Chondrocyte (in vitro differentiated cells): ENCODE data around the gene KNG1. TPM values are rescaled to one million over a fixed set of nuclear protein-coding genes. Genes with fewer than 3 reads are reported as not detected.

Experiments used
- DNase-seq: peaks from one replicate; pipeline ENCODE4 v3.0.0; 2021; ENCODE audit warnings: mixed read lengths, low spot score
- H3K27ac Mint-ChIP-seq: one replicate; pipeline ENCODE4 v1.8.0; 2021; ENCODE audit warnings: mild to moderate bottlenecking, moderate library complexity, mixed read lengths; ENCODE audit not compliant: unreplicated experiment
- H3K27me3 Mint-ChIP-seq: 2 replicates; pipeline ENCODE4 v1.8.0; 2021; ENCODE audit warnings: low read depth, mixed read lengths
- H3K36me3 Mint-ChIP-seq: 2 replicates; pipeline ENCODE4 v1.8.0; 2021; ENCODE audit warnings: low read depth, mixed read lengths
- H3K4me1 Mint-ChIP-seq: 2 replicates; pipeline ENCODE4 v1.8.0; 2021; ENCODE audit warnings: low read depth, mild to moderate bottlenecking, mixed read lengths
- H3K4me3 Mint-ChIP-seq: one replicate; pipeline ENCODE4 v1.8.0; 2021; ENCODE audit warnings: mild to moderate bottlenecking, moderate library complexity, mixed read lengths; ENCODE audit not compliant: unreplicated experiment
- H3K9me3 Mint-ChIP-seq: 2 replicates; pipeline ENCODE4 v1.8.0; 2021; ENCODE audit warnings: low read depth, mixed read lengths
- CTCF ChIP-seq: fragments of 200-600 bp; sonication (generic); IDR thresholded peaks from 2 replicates; pipeline ENCODE4 v1.5.0; 2021; ENCODE audit warnings: antibody characterized with exemption, mild to moderate bottlenecking, moderate library complexity
- total RNA-seq: library from RNA; stranded (reverse); gene quantifications from 3 replicates; pipeline ENCODE4 v1.2.1, GENCODE V29; 2021

KNG1 gene
- total RNA-seq, 1 donor from 2014 or later = not detected

- Mint-ChIP-seq H3K4me1 (peaks cover 11% of the 10 kb centered on the region), H3K27me3 (no peaks in the 10 kb centered on the region), H3K27ac (no peak overlapping the region), H3K36me3 (peaks cover 7% of the 10 kb centered on the region), H3K9me3 (no peaks in the 10 kb centered on the region), H3K4me3 (no peak overlapping the region)
- no peak for TF ChIP-seq CTCF
- no peak for DNase-seq
Observed at GRCh38 chr3:186779204-186779603, 62.0 kb downstream of the KNG1 start.

GRCh38 chr3:186782542-186783057, 65.4 kb downstream of the KNG1 start:
- no peak for TF ChIP-seq CTCF
- DNase-seq = no peak
- Mint-ChIP-seq H3K36me3 (peaks cover 37% of the 10 kb centered on the region), H3K4me3 (peak overlapping the region; percentile 98), H3K27ac (peak overlapping the region; percentile 97), H3K9me3 (no peaks in the 10 kb centered on the region), H3K4me1 (peaks cover 45% of the 10 kb centered on the region), H3K27me3 (no peaks in the 10 kb centered on the region)

GRCh38 chr3:186783058-186783730, 66.0 kb downstream of the KNG1 start, which contains the start of gene EIF4A2:
TSS of gene EIF4A2 (plus strand) at chr3:186783577. CDS start at chr3:186783611, 34 bp downstream.
- no peaks in the 10 kb centered on the region for H3K9me3 Mint-ChIP-seq
- H3K4me1 Mint-ChIP-seq = peaks cover 51% of the 10 kb centered on the region
- peak within 1 kb of the TSS; percentile 98 for H3K4me3 Mint-ChIP-seq

GRCh38 chr3:186783731-186784515, 66.8 kb downstream of the KNG1 start:
- no peak for DNase-seq
- Mint-ChIP-seq H3K9me3 (no peaks in the 10 kb centered on the region), H3K36me3 (peaks cover 51% of the 10 kb centered on the region), H3K27me3 (no peaks in the 10 kb centered on the region), H3K4me1 (peaks cover 58% of the 10 kb centered on the region), H3K27ac (peak overlapping the region; percentile 97), H3K4me3 (peak overlapping the region; percentile 98)
- TF ChIP-seq CTCF = no peak

More at GRCh38 chr3:186783058-186783730, 66.0 kb downstream of the KNG1 start, which contains the start of gene EIF4A2:
- H3K27me3 Mint-ChIP-seq = no peaks in the 10 kb centered on the region
- peak within 1 kb of the TSS; percentile 97 for H3K27ac Mint-ChIP-seq
- TF ChIP-seq CTCF = no peak
- H3K36me3 Mint-ChIP-seq = peaks cover 43% of the 10 kb centered on the region
- DNase-seq = peak; percentile 95

GRCh38 chr3:186784820-186785494, 67.8 kb downstream of the KNG1 start:
- peak overlapping the region; percentile 98 for H3K4me3 Mint-ChIP-seq
- H3K36me3 Mint-ChIP-seq = peaks cover 56% of the 10 kb centered on the region
- H3K9me3 Mint-ChIP-seq = no peaks in the 10 kb centered on the region
- H3K27me3 Mint-ChIP-seq = no peaks in the 10 kb centered on the region
- no peak for TF ChIP-seq CTCF
- no peak for DNase-seq
- H3K4me1 Mint-ChIP-seq = peaks cover 64% of the 10 kb centered on the region
- peak overlapping the region; percentile 97 for H3K27ac Mint-ChIP-seq
